GM18868 (cell line): Measurements from ENCODE around the gene SIK1.
"Not testable (repeated sequence)": the region's sequence is repeated elsewhere in the genome, so short reads cannot be mapped to it uniquely, and the experiment has no call there.

Experiments
- ATAC-seq: cut with Tn5 transposase; IDR thresholded peaks from one replicate; pipeline ENCODE4 v1.9.1; 2021; ENCODE audit warnings: mild to moderate bottlenecking, moderate library complexity; ENCODE audit not compliant: unreplicated experiment

Gene SIK1

GRCh38 chr21:43398000-43398399, 28.9 kb downstream of the SIK1 start:
- ATAC-seq: not testable (repeated sequence)

GRCh38 chr21:43397439-43397808, 29.5 kb downstream of the SIK1 start:
- not testable (repeated sequence) for ATAC-seq

GRCh38 chr21:43396788-43397438, 30.0 kb downstream of the SIK1 start:
- not testable (repeated sequence) for ATAC-seq

- not testable (repeated sequence) for ATAC-seq
Observed at GRCh38 chr21:43383351-43383750, 43.6 kb downstream of the SIK1 start.

GRCh38 chr21:43382902-43383301, 44.0 kb downstream of the SIK1 start:
- ATAC-seq: not testable (repeated sequence)

- ATAC-seq: peak; percentile 57
Observed at GRCh38 chr21:43380852-43381533, 45.9 kb downstream of the SIK1 start.

- ATAC-seq: not testable (repeated sequence)
Observed at GRCh38 chr21:43380337-43380736, 46.6 kb downstream of the SIK1 start.

- not testable (repeated sequence) for ATAC-seq
Observed at GRCh38 chr21:43379626-43380122, 47.3 kb downstream of the SIK1 start.

GRCh38 chr21:43376478-43376882, 50.5 kb downstream of the SIK1 start:
- no peak for ATAC-seq

GRCh38 chr21:43375837-43376477, 51.0 kb downstream of the SIK1 start:
- ATAC-seq: no peak

GRCh38 chr21:43375006-43375836, 51.7 kb downstream of the SIK1 start:
- no peak for ATAC-seq

GRCh38 chr21:43374228-43374885, 52.6 kb downstream of the SIK1 start:
- no peak for ATAC-seq

GRCh38 chr21:43373362-43374227, 53.3 kb downstream of the SIK1 start:
- ATAC-seq: no peak

- ATAC-seq: no peak
Observed at GRCh38 chr21:43372663-43373361, 54.1 kb downstream of the SIK1 start.

GRCh38 chr21:43371786-43372185, 55.1 kb downstream of the SIK1 start:
- no peak for ATAC-seq

GRCh38 chr21:43370888-43371570, 55.9 kb downstream of the SIK1 start:
- no peak for ATAC-seq

- ATAC-seq: no peak
Observed at GRCh38 chr21:43370091-43370658, 56.8 kb downstream of the SIK1 start.

GRCh38 chr21:43369596-43370090, 57.3 kb downstream of the SIK1 start:
- ATAC-seq: no peak
